Smooth muscle cell of the umbilical artery (primary cell): Measurements from ENCODE around the gene GZMA. TPM values are rescaled to one million over a fixed set of nuclear protein-coding genes. Genes with fewer than 3 reads are reported as not detected.

Source experiments
- total RNA-seq: library from RNA; depleted of rRNA; stranded (reverse); fragments of >200 nt; gene quantifications from 2 replicates; pipeline ENCODE4 v1.2.3, GENCODE V29; 2014

The GZMA gene
- total RNA-seq, result not detected in 2 replicates

GRCh38 chr5:55102348-55102747, at the start of gene GZMA:
TSS of gene GZMA (plus strand) at chr5:55102646. CDS start at chr5:55102683, 37 bp downstream.

Other genes with a start within 250 kb of the GZMA start
- 6.5 and 106 TPM in 2 replicates for gene ESM1, start 117.1 kb upstream of the GZMA start, total RNA-seq
- gene GZMK, start 78.4 kb upstream of the GZMA start, total RNA-seq, result not detected in 2 replicates
- gene GPX8, start 57.5 kb downstream of the GZMA start, total RNA-seq, result 165 and 240 TPM in 2 replicates
- gene CDC20B, start 70.5 kb downstream of the GZMA start, total RNA-seq, result not detected in 2 replicates
- gene MCIDAS, start 124.7 kb downstream of the GZMA start, total RNA-seq, result not detected in 2 replicates
- 0.14 TPM in 1 of 2 replicates, not detected in the other for gene CCNO, start 131.0 kb downstream of the GZMA start, total RNA-seq
- gene DHX29, start 205.0 kb downstream of the GZMA start, total RNA-seq, result 36.8 and 44.7 TPM in 2 replicates
- gene MTREX, start 205.3 kb downstream of the GZMA start, total RNA-seq, result 123 and 153 TPM in 2 replicates